NB4 (cell line): ENCODE results near the gene GARRE1.
"Not testable (repeated sequence)": the region's sequence is repeated elsewhere in the genome, so short reads cannot be mapped to it uniquely, and the experiment has no call there.

Source experiments
- MYC ChIP-seq: IDR thresholded peaks from 2 replicates; pipeline ENCODE4 v1.6.1; 2011; ENCODE audit warnings: low read depth, low read length
- POLR2A ChIP-seq: IDR thresholded peaks from 2 replicates; pipeline ENCODE4 v1.6.1; 2011; ENCODE audit warnings: mild to moderate bottlenecking; ENCODE audit not compliant: insufficient read length; ENCODE audit errors: extremely low read depth
- TF ChIP-seq, protein P1 (sequence below): IDR thresholded peaks from one replicate; pipeline ENCODE4 v1.5.1; 2012; ENCODE audit warnings: low read depth, low read length

DNA sequence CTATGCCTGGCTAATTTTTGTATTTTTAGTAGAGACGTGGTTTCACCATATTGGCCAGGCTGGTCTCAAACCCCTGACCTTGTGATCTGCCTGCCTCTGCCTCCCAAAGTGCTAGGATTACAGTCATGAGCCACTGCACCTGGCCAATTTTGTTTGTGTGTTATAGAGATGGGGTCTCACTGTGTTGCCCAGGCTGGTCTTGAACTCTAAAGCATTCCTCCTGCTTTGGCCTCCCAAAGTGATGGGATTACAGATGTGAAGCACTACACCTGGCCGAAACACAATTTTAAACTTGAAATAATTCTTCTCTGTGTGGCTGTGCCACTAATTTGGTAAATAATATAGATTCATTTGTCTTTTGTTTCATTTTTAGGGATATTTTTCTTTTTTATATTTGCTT lies 27.1 kb downstream of the GARRE1 start:
- not testable (repeated sequence) for TF ChIP-seq POLR2A, MYC
- TF ChIP-seq, protein P1, sequence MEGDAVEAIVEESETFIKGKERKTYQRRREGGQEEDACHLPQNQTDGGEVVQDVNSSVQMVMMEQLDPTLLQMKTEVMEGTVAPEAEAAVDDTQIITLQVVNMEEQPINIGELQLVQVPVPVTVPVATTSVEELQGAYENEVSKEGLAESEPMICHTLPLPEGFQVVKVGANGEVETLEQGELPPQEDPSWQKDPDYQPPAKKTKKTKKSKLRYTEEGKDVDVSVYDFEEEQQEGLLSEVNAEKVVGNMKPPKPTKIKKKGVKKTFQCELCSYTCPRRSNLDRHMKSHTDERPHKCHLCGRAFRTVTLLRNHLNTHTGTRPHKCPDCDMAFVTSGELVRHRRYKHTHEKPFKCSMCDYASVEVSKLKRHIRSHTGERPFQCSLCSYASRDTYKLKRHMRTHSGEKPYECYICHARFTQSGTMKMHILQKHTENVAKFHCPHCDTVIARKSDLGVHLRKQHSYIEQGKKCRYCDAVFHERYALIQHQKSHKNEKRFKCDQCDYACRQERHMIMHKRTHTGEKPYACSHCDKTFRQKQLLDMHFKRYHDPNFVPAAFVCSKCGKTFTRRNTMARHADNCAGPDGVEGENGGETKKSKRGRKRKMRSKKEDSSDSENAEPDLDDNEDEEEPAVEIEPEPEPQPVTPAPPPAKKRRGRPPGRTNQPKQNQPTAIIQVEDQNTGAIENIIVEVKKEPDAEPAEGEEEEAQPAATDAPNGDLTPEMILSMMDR: not testable (repeated sequence)
